ENCODE data around the gene SFTPA1. TPM values are rescaled to one million over a fixed set of nuclear protein-coding genes. Genes with fewer than 3 reads are reported as not detected.
A peak's percentile ranks its signal among the peaks of the same experiment; 100 is the strongest.

SFTPA1 gene
- total and polyA plus RNA-seq, 4 donors: not detected

- DNase-seq (ENCODE audit: low spot score): no peak
- no peaks in the 10 kb centered on the region for H3K27me3 ChIP-seq (ENCODE audit: control insufficient read depth in 4 of 4, insufficient read depth in 4 of 4, low read length in 3 of 4)
- H3K4me3 ChIP-seq (ENCODE audit: low read depth in 1 of 3, low read length in 3 of 3): no peak overlapping the region
- no peak overlapping the region for H3K9ac ChIP-seq (ENCODE audit: low read depth in 1 of 2, low read length in 2 of 2)
- WGBS: 98% methylated on average over 4 of the region's 4 CpGs
- H3K4me1 ChIP-seq (ENCODE audit: control insufficient read depth in 4 of 4, insufficient read depth in 4 of 4, low read length in 3 of 4): peaks cover 0 to 17% (median 11%) of the 10 kb centered on the region in 4 donors
- H3K9me3 ChIP-seq (ENCODE audit: control insufficient read depth in 4 of 4, low read length in 3 of 4): peaks cover 0 to 5% (median 0%) of the 10 kb centered on the region in 4 donors
- TF ChIP-seq NR2F2 (IDR thresholded peaks at IDR 0.05) (no peak), GABPA (IDR thresholded peaks at IDR 0.05 in 1 of 2, conservative IDR thresholded peaks at IDR 0.05 in 1 of 2) (no peak), EGR1 (IDR thresholded peaks at IDR 0.05; ENCODE audit: low read depth in 2 of 2) (no peak), REST (IDR thresholded peaks at IDR 0.05) (no peak), RAD21 (IDR thresholded peaks at IDR 0.05) (no peak), RXRA (IDR thresholded peaks at IDR 0.05) (no peak)
- H3K27ac ChIP-seq (ENCODE audit: low read depth in 1 of 2, low read length in 2 of 2): no peak overlapping the region
- no peaks in the 10 kb centered on the region for H3K36me3 ChIP-seq (ENCODE audit: control insufficient read depth in 4 of 4, insufficient read depth in 3 of 4, low read depth in 1 of 4, low read length in 3 of 4)
These were observed 17.3 kb downstream of the SFTPA1 start for GRCh38 chr10:79628083-79628482.

GRCh38 chr10:79628988-79629954 is 18.5 kb downstream of the SFTPA1 start:
- Histone ChIP-seq H3K36me3 (ENCODE audit: control insufficient read depth in 4 of 4, insufficient read depth in 3 of 4, low read depth in 1 of 4, low read length in 3 of 4) (no peaks in the 10 kb centered on the region), H3K9ac (ENCODE audit: low read depth in 1 of 2, low read length in 2 of 2) (no peak overlapping the region), H3K27ac (ENCODE audit: low read depth in 1 of 2, low read length in 2 of 2) (peak overlapping the region in 1 of 2 donors; percentile 42), H3K27me3 (ENCODE audit: control insufficient read depth in 4 of 4, insufficient read depth in 4 of 4, low read length in 3 of 4) (no peaks in the 10 kb centered on the region), H3K4me1 (ENCODE audit: control insufficient read depth in 4 of 4, insufficient read depth in 4 of 4, low read length in 3 of 4) (peaks cover 0 to 17% (median 11%) of the 10 kb centered on the region in 4 donors), H3K9me3 (ENCODE audit: control insufficient read depth in 4 of 4, low read length in 3 of 4) (peaks cover 0 to 5% (median 0%) of the 10 kb centered on the region in 4 donors), H3K4me3 (ENCODE audit: low read depth in 1 of 3, low read length in 3 of 3) (no peak overlapping the region)
- peak; percentile 52 for TF ChIP-seq REST (IDR thresholded peaks at IDR 0.05)
- peak; percentile 69 for TF ChIP-seq SP1 (IDR thresholded peaks at IDR 0.05)
- TF ChIP-seq NR2F2 (IDR thresholded peaks at IDR 0.05): no peak
- no peak for TF ChIP-seq GABPA (IDR thresholded peaks at IDR 0.05 in 1 of 2, conservative IDR thresholded peaks at IDR 0.05 in 1 of 2)
- TF ChIP-seq RAD21 (IDR thresholded peaks at IDR 0.05): no peak
- TF ChIP-seq HNF4G (IDR thresholded peaks at IDR 0.05): no peak
- no peak for TF ChIP-seq EGR1 (IDR thresholded peaks at IDR 0.05; ENCODE audit: low read depth in 2 of 2)
- TF ChIP-seq HNF4A (conservative IDR thresholded peaks at IDR 0.05): peak; percentile 57 to 63
- no peak for TF ChIP-seq JUND (IDR thresholded peaks at IDR 0.05)
- TF ChIP-seq, protein P1, sequence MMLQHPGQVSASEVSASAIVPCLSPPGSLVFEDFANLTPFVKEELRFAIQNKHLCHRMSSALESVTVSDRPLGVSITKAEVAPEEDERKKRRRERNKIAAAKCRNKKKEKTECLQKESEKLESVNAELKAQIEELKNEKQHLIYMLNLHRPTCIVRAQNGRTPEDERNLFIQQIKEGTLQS (IDR thresholded peaks at IDR 0.05): no peak
- no peak for TF ChIP-seq FOXA2 (IDR thresholded peaks at IDR 0.05)
- no peak for TF ChIP-seq FOXA1 (IDR thresholded peaks at IDR 0.05)
- TF ChIP-seq, protein P2, sequence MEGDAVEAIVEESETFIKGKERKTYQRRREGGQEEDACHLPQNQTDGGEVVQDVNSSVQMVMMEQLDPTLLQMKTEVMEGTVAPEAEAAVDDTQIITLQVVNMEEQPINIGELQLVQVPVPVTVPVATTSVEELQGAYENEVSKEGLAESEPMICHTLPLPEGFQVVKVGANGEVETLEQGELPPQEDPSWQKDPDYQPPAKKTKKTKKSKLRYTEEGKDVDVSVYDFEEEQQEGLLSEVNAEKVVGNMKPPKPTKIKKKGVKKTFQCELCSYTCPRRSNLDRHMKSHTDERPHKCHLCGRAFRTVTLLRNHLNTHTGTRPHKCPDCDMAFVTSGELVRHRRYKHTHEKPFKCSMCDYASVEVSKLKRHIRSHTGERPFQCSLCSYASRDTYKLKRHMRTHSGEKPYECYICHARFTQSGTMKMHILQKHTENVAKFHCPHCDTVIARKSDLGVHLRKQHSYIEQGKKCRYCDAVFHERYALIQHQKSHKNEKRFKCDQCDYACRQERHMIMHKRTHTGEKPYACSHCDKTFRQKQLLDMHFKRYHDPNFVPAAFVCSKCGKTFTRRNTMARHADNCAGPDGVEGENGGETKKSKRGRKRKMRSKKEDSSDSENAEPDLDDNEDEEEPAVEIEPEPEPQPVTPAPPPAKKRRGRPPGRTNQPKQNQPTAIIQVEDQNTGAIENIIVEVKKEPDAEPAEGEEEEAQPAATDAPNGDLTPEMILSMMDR (IDR thresholded peaks at IDR 0.05; ENCODE audit: low read depth, low read length, missing input control): no peak
- TF ChIP-seq ZBTB33 (IDR thresholded peaks at IDR 0.05): peak; percentile 27
- TF ChIP-seq TAF1 (conservative IDR thresholded peaks at IDR 0.05): no peak
- peak; percentile 42 for TF ChIP-seq MAX (IDR thresholded peaks at IDR 0.05)
- TF ChIP-seq YY1 (IDR thresholded peaks at IDR 0.05): peak; percentile 48
- TF ChIP-seq RXRA (IDR thresholded peaks at IDR 0.05): peak; percentile 49 to 67
- DNase-seq (ENCODE audit: low spot score): no peak
- WGBS: 44% methylated on average over 9 of the region's 9 CpGs
